ENCODE results near the gene HHIP. TPM values are rescaled to one million over a fixed set of nuclear protein-coding genes. Genes with fewer than 3 reads are reported as not detected.

The HHIP gene
- total and polyA plus RNA-seq, 2 of the 13 experiments (the other 11 are each of a cell fraction or from before 2014, with no cell fraction given): not detected

DNA sequence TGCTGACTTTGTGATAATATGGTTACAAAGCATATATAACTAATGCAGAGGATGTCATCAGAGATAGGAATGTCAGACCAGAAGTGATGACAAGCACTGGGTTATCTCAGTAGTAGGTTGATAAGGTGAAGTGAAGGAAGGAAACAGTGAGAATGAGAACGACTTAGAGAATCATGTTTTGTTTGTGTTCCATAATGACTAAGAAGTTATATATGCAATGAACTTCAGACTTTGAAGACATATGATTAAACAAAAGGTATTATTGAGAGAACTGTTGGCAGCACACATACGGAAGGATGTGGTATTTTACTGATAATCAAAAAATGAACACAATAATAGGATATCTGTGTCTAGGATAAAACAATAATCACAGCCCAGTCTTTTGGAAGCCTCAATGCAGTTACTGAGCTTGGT, 18.3 kb upstream of the HHIP start:
- ChIA-PET CTCF (ENCODE audit: low intra/inter-chr PET ratio, low total read pairs) (no interaction called here), POLR2A (no interaction called here)
- no peaks in the 10 kb centered on the region for H3K4me1 ChIP-seq (ENCODE audit: insufficient read depth, low read length)
- no peak for ATAC-seq
- FAIRE-seq: no peak
- no peak overlapping the region for H3K4me3 ChIP-seq (replicated peaks in 1 of 3; ENCODE audit: insufficient read depth in 1 of 3, low read depth in 2 of 3, low read length in 3 of 3)
- H2AFZ ChIP-seq (ENCODE audit: low read length): no peak overlapping the region
- H3K27ac ChIP-seq (ENCODE audit: extremely low read length, insufficient read depth, low read length): no peak overlapping the region
- BruUV-seq (replicated peaks): no TSS peak
- no peaks in the 10 kb centered on the region for H3K9me3 ChIP-seq (ENCODE audit: low read length)
- H3K9ac ChIP-seq (ENCODE audit: insufficient read depth, low read depth, low read length): no peak overlapping the region
- WGBS (ENCODE audit: low lambda C conversion rate): 0% methylated on average over 2 of the region's 2 CpGs
- no peaks in the 10 kb centered on the region for H3K27me3 ChIP-seq (ENCODE audit: control insufficient read depth in 1 of 2, insufficient read depth in 2 of 2, low read length in 2 of 2)
- no peaks in the 10 kb centered on the region for H3K36me3 ChIP-seq (replicated peaks in 1 of 2; ENCODE audit: control insufficient read depth in 1 of 2, insufficient read depth in 2 of 2, low read length in 2 of 2)
- no peak for DNase-seq (ENCODE audit: low spot score)
- intact Hi-C loops (cut with micrococcal nuclease; ENCODE audit: unreplicated experiment) (no loop called here), in situ Hi-C loops (cut with HindIII; ENCODE audit: extremely low pct_ligation_motif_present, low pct_unique_long_range_greater_than_20kb) (no loop called here)
- H3K4me2 ChIP-seq (ENCODE audit: low read depth, low read length): no peak overlapping the region
- H3K79me2 ChIP-seq (ENCODE audit: insufficient read depth, low read length): no peaks in the 10 kb centered on the region
- H4K20me1 ChIP-seq (ENCODE audit: insufficient read depth, low read length): no peaks in the 10 kb centered on the region
- TF ChIP-seq ZNF234 (CRISPR knock-in tag; conservative IDR thresholded peaks at IDR 0.05): no peak
- TF ChIP-seq, protein P1, sequence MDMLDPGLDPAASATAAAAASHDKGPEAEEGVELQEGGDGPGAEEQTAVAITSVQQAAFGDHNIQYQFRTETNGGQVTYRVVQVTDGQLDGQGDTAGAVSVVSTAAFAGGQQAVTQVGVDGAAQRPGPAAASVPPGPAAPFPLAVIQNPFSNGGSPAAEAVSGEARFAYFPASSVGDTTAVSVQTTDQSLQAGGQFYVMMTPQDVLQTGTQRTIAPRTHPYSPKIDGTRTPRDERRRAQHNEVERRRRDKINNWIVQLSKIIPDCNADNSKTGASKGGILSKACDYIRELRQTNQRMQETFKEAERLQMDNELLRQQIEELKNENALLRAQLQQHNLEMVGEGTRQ (IDR thresholded peaks at IDR 0.05; ENCODE audit: low read depth, low read length): no peak
- TF ChIP-seq, protein P1 (CRISPR knock-in tag; IDR thresholded peaks at IDR 0.05; ENCODE audit: borderline replicate concordance): no peak
- TF ChIP-seq ZNF180 (CRISPR knock-in tag; IDR thresholded peaks at IDR 0.05; ENCODE audit: borderline replicate concordance, low read depth): no peak
- no peak for TF ChIP-seq ZBED4 (CRISPR knock-in tag; IDR thresholded peaks at IDR 0.05; ENCODE audit: borderline replicate concordance)
- TF ChIP-seq MXI1 (IDR thresholded peaks at IDR 0.05; ENCODE audit: borderline replicate concordance, low read depth, low read length): no peak
- TF ChIP-seq PAWR (CRISPR knock-in tag; IDR thresholded peaks at IDR 0.05; ENCODE audit: borderline replicate concordance): no peak
- TF ChIP-seq, protein P2, sequence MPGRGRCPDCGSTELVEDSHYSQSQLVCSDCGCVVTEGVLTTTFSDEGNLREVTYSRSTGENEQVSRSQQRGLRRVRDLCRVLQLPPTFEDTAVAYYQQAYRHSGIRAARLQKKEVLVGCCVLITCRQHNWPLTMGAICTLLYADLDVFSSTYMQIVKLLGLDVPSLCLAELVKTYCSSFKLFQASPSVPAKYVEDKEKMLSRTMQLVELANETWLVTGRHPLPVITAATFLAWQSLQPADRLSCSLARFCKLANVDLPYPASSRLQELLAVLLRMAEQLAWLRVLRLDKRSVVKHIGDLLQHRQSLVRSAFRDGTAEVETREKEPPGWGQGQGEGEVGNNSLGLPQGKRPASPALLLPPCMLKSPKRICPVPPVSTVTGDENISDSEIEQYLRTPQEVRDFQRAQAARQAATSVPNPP (CRISPR knock-in tag; IDR thresholded peaks at IDR 0.05): no peak
- TF ChIP-seq PHB2 (IDR thresholded peaks at IDR 0.05; ENCODE audit: partially characterized antibody): no peak
- TF ChIP-seq MEIS1 (CRISPR knock-in tag; IDR thresholded peaks at IDR 0.05; ENCODE audit: borderline replicate concordance): no peak
- no peak for TF ChIP-seq ZNF124 (CRISPR knock-in tag; IDR thresholded peaks at IDR 0.05)
- no peak for TF ChIP-seq ZMAT3 (CRISPR knock-in tag; conservative IDR thresholded peaks at IDR 0.05)
- no peak for TF ChIP-seq TFDP2 (CRISPR knock-in tag; IDR thresholded peaks at IDR 0.05)
- TF ChIP-seq, protein P3, sequence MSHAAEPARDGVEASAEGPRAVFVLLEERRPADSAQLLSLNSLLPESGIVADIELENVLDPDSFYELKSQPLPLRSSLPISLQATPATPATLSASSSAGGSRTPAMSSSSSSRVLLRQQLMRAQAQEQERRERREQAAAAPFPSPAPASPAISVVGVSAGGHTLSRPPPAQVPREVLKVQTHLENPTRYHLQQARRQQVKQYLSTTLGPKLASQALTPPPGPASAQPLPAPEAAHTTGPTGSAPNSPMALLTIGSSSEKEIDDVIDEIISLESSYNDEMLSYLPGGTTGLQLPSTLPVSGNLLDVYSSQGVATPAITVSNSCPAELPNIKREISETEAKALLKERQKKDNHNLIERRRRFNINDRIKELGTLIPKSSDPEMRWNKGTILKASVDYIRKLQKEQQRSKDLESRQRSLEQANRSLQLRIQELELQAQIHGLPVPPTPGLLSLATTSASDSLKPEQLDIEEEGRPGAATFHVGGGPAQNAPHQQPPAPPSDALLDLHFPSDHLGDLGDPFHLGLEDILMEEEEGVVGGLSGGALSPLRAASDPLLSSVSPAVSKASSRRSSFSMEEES (CRISPR knock-in tag; IDR thresholded peaks at IDR 0.05): no peak
- TF ChIP-seq PRMT3 (CRISPR knock-in tag; IDR thresholded peaks at IDR 0.05; ENCODE audit: borderline replicate concordance, low read depth): no peak
- TF ChIP-seq ZNF382 (CRISPR knock-in tag; IDR thresholded peaks at IDR 0.05; ENCODE audit: borderline replicate concordance): no peak

All from HepG2 (cell line).